GM21381 (cell line): Measurements from ENCODE around the gene CCDC191.

Experiments used
- ATAC-seq: cut with Tn5 transposase; IDR thresholded peaks from one replicate; pipeline ENCODE4 v1.9.1; 2021; ENCODE audit warnings: mild to moderate bottlenecking, moderate library complexity; ENCODE audit not compliant: unreplicated experiment

The CCDC191 gene

GRCh38 chr3:113968986-113969385 lies 87.3 kb downstream of the CCDC191 start:
- no peak for ATAC-seq

GRCh38 chr3:113966172-113966571 lies 90.2 kb downstream of the CCDC191 start:
- no peak for ATAC-seq

GRCh38 chr3:113963879-113964278 lies 92.4 kb downstream of the CCDC191 start:
- ATAC-seq: no peak

GRCh38 chr3:113954091-113954685 lies 102.1 kb downstream of the CCDC191 start:
- ATAC-seq: no peak

GRCh38 chr3:113953677-113954076 lies 102.6 kb downstream of the CCDC191 start:
- ATAC-seq: no peak

GRCh38 chr3:113952921-113953320 lies 103.4 kb downstream of the CCDC191 start:
- no peak for ATAC-seq

GRCh38 chr3:113948015-113948917 lies 108.1 kb downstream of the CCDC191 start:
- ATAC-seq: peak; percentile 51

- ATAC-seq: peak; percentile 77
These were observed 108.8 kb downstream of the CCDC191 start, which contains the start of gene ZDHHC23 for GRCh38 chr3:113947372-113948014. TSS of gene ZDHHC23 (plus strand) at chr3:113948013. CDS start at chr3:113948803, 790 bp downstream.

GRCh38 chr3:113946831-113947230 lies 109.5 kb downstream of the CCDC191 start:
- ATAC-seq: no peak

GRCh38 chr3:113927556-113927955 lies 128.8 kb downstream of the CCDC191 start:
- no peak for ATAC-seq

- ATAC-seq: no peak
These were observed 141.7 kb downstream of the CCDC191 start for GRCh38 chr3:113914646-113915045.
